ENCODE data around the gene RPS6KA3. TPM values are rescaled to one million over a fixed set of nuclear protein-coding genes. Genes with fewer than 3 reads are reported as not detected.

RPS6KA3 gene
- total and polyA plus RNA-seq, 10 donors, result 8.4 to 85.9 (median 60.4) TPM

- H3K27ac ChIP-seq, result peak overlapping the region; percentile 60 to 92 (median 86)
- 0 to 50% (median 1%) methylated on average over 12 to 74 of the region's 75 CpGs for WGBS, 5 donors
- intact Hi-C loops (cut with DNase I; ENCODE audit: low total_unique reads), result no loop called here
- peaks cover 4 to 49% (median 33%) of the 10 kb centered on the region in 6 donors for H3K4me1 ChIP-seq
- H3K36me3 ChIP-seq, result no peaks in the 10 kb centered on the region
- peak; percentile 87 for DNase-seq
- TF ChIP-seq POLR2A (IDR thresholded peaks at IDR 0.05), result no peak
- no peak for TF ChIP-seq CTCF (IDR thresholded peaks at IDR 0.05 in 8 of 11, conservative IDR thresholded peaks at IDR 0.05 in 3 of 11)
- no peak for TF ChIP-seq POLR2AphosphoS5 (IDR thresholded peaks at IDR 0.05)
- peaks cover 0 to 14% (median 0%) of the 10 kb centered on the region in 7 donors for H3K27me3 ChIP-seq (replicated peaks in 1 of 7)
- H3K9me3 ChIP-seq, result no peaks in the 10 kb centered on the region
- H3K4me3 ChIP-seq, result peak overlapping the region; percentile 48 to 81 (median 58)
Measured at GRCh38 chrX:20265726-20266681, 705 bp downstream of the RPS6KA3 start.

- intact Hi-C loops (cut with DNase I; ENCODE audit: low total_unique reads), result no loop called here
- Histone ChIP-seq H3K4me3 (peak overlapping the region; percentile 48 to 81 (median 58)), H3K27me3 (replicated peaks in 1 of 7) (peaks cover 0 to 14% (median 0%) of the 10 kb centered on the region in 7 donors), H3K9me3 (no peaks in the 10 kb centered on the region), H3K36me3 (no peaks in the 10 kb centered on the region), H3K27ac (peak overlapping the region; percentile 60 to 92 (median 86)), H3K4me1 (peaks cover 4 to 57% (median 39%) of the 10 kb centered on the region in 6 donors)
- TF ChIP-seq CTCF (IDR thresholded peaks at IDR 0.05 in 8 of 11, conservative IDR thresholded peaks at IDR 0.05 in 3 of 11) (no peak), POLR2AphosphoS5 (IDR thresholded peaks at IDR 0.05) (peak; percentile 76 to 84 (median 77)), POLR2A (IDR thresholded peaks at IDR 0.05) (peak in 1 of 3 donors; percentile 25)
- WGBS, 5 donors, result 0 to 47% (median 0%) methylated on average over 12 to 26 of the region's 26 CpGs
- DNase-seq, result peak; percentile 80
Measured at GRCh38 chrX:20265221-20265725, 1.4 kb downstream of the RPS6KA3 start.

GRCh38 chrX:20263474-20263873 lies 3.2 kb downstream of the RPS6KA3 start:
- DNase-seq, result no peak

GRCh38 chrX:20260885-20261284 lies 5.8 kb downstream of the RPS6KA3 start:
- no peak for DNase-seq
- no peaks in the 10 kb centered on the region for H3K9me3 ChIP-seq
- TF ChIP-seq POLR2A (IDR thresholded peaks at IDR 0.05) (no peak), POLR2AphosphoS5 (IDR thresholded peaks at IDR 0.05) (no peak), CTCF (IDR thresholded peaks at IDR 0.05 in 8 of 11, conservative IDR thresholded peaks at IDR 0.05 in 3 of 11) (no peak)
- H3K36me3 ChIP-seq, result no peaks in the 10 kb centered on the region
- H3K27me3 ChIP-seq (replicated peaks in 1 of 7), result no peaks in the 10 kb centered on the region
- H3K27ac ChIP-seq, result no peak overlapping the region
- WGBS, 5 donors, result 23 to 54% (median 47%) methylated on average over 2 of the region's 2 CpGs
- intact Hi-C loops (cut with DNase I; ENCODE audit: low total_unique reads), result no loop called here
- peaks cover 4 to 89% (median 48%) of the 10 kb centered on the region in 6 donors for H3K4me1 ChIP-seq
- no peak overlapping the region for H3K4me3 ChIP-seq

More at GRCh38 chrX:20263474-20263873, 3.2 kb downstream of the RPS6KA3 start:
- no peaks in the 10 kb centered on the region for H3K9me3 ChIP-seq
- H3K4me3 ChIP-seq, result peak overlapping the region in 1 of 8 donors; percentile 81
- H3K27ac ChIP-seq, result peak overlapping the region in 6 of 8 donors; percentile 26 to 92 (median 88)
- peaks cover 0 to 12% (median 0%) of the 10 kb centered on the region in 7 donors for H3K27me3 ChIP-seq (replicated peaks in 1 of 7)
- TF ChIP-seq POLR2AphosphoS5 (IDR thresholded peaks at IDR 0.05), result no peak
- 2 to 7% (median 5%) methylated on average over 2 of the region's 2 CpGs for WGBS, 5 donors
- no peaks in the 10 kb centered on the region for H3K36me3 ChIP-seq
- H3K4me1 ChIP-seq, result peaks cover 4 to 75% (median 48%) of the 10 kb centered on the region in 6 donors
- intact Hi-C loops (cut with DNase I; ENCODE audit: low total_unique reads), result no loop called here

Data from spleen (tissue), 11 donors.